Activated CD8-positive, alpha-beta memory T cell treated with anti-CD3 and anti-CD28 coated beads for 4 hours (primary cell): ENCODE data around the gene CRAT.
A peak's percentile ranks its signal among the peaks of the same experiment; 100 is the strongest.
"Not testable (repeated sequence)": the region's sequence is repeated elsewhere in the genome, so short reads cannot be mapped to it uniquely, and the experiment has no call there.

ENCODE experiments used
- DNase-seq, 2 donors: peaks; one replicate each; pipeline ENCODE4 v3.0.0-alpha.2; 2020; ENCODE audit warnings: low read depth in 2 of 2

The CRAT gene

DNA sequence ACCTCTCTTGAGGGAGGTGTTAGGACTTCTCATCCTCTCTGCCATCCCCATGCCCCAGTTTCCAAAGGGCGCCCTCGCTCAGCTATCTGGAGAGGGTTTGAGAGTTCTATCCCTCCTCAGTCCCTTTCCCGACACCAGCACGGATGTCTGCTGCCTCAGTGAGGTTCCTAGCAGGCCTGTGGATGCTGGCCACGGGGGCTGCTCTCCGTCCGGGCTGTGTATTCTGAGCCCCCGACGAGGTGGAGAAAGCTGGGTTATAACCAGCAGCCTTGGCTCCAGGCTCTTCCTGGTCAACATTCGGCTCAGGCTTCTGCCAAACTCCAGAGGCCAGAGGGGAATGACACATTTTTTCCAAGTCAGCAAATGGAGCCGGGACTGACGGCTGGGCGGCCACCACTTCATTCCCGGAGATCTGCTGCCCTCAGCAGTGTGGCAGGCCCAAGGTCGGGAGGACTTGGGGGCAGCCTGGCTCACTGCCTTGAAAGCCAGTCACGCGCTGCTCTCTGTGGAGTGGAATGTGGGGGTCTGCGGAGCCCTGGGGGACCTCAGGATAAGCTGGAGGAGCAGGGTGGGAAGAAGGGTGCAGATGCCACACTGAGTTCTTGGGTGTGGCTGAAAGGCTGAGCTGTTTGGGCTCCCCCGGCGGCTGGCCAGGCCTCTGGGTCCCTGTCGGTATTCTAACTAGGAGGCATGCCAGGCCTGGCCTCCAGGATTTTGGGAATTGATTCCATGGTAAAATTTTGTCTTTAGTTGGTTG is 28.1 kb upstream of the CRAT start:
- DNase-seq = no peak

DNA sequence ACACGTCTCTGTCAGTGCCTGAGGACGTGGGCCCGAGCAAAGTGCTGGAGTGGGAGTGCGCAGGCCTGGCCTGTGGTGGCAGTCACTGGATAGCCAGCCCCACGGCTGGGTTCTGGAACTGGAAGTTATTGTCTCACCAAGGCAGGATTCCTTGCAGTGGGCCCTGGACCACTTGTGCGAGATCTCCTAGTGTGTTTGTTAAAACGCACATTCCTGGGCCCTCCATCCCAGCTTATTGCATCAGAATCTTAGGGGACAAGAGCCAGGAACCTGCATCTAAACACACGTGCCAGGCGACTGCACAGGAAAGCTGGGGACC is 27.5 kb upstream of the CRAT start:
- DNase-seq = no peak

DNA sequence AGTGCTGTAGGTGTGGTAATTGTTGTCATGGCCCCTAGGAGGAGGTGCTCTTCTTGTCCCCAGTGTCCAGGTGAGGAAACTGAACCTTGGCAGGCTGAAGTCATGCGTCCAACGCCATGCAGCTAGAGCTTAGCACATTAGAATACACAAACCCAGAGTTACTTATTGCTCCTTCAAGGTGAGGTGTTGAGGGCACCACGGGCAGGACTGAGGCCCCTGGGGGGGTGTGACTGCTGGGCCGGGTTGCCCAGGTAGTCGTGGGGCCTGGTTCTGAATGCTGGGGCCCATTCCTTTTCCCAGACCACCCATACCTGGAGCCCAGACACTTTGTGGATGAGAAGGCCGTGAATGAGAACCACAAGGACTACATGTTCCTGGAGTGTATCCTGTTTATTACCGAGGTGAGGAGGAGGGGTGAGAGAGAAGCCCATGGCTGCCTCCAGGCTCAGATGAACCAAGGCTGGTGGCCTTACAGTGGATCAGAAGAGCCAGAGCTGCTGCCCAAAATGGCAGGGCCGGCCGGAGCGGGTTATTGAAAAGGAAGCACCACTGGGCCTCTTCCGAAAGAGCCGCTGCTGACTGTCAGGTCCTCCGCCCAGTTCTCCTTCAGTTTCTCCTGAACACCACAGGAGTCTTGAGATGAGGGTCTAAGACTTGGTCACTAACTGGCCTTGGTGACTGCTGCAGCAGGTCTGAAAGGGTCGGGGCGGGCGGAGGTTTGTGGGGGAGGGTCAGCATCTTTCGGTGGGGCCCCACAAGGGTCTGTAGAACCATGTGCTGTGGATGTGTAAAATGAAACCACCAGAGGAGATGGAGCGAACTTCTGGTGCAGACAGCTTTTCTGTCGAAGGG is 26.9 kb upstream of the CRAT start:
- no peak for DNase-seq

DNA sequence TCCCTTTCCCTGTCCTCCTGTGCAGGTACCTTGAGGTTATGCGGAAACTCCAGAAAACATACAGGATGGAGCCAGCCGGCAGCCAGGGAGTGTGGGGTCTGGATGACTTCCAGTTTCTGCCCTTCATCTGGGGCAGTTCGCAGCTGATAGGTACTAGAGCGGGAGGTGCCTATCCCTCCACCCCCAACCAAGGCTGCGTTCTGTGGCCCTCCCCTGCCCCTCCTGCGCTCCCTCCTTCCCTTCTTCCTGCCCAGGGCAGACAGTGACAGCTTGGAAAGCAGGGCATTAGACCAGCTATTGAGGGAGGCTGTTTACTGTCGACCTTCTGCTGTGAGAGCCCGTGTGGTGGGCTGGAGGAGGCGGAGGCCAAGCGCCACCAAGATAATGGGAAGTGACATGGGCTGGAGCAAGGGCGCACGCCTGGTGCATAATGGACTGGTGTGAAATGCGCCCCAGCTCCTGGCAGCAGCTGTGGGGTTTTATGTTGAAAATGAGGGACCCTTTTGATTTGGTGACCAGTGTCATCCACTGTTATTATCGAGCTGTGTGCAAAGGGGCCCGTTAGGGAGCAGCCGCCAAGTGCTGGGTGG is 25.9 kb upstream of the CRAT start:
- no peak for DNase-seq

DNA sequence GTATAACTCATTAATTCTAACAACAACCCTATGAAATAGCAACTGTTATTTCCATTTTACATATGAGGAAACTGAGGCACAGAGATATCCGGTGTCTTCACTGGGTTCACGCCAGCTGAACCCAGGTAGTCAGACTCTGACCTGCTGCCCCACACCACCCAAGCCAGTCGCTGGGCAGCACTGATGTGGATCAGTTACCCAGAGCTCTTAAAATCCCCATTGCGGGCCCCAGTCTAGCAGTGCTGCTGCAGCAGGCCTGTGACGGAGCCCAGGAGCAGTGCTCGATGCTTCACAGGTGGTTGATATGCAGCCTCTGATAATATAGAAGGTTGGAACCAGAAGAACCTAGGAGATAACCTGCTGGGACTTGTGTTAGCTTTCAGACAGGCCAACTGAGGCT is 24.9 kb upstream of the CRAT start:
- DNase-seq = no peak

DNA sequence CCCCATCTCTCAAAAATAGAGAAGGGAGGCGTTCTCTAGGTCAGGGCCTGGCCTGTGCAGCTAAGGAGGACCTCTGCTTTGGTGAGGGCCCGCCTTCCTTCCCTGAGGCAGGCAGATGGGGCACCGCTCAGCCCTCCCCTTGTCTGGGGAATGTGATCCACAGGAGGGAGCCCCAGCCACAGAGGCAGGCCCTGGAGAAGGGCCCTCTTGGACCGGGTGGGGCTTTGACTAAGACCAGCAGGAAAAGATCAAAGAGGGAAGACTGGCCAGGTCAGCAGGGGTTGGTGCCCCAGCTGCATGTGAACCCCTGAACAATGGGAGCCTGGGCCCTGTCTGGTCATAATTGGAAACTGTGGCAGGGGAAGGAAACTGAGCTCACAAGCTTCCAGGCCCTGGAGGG is 22.5 kb upstream of the CRAT start:
- no peak for DNase-seq

DNA sequence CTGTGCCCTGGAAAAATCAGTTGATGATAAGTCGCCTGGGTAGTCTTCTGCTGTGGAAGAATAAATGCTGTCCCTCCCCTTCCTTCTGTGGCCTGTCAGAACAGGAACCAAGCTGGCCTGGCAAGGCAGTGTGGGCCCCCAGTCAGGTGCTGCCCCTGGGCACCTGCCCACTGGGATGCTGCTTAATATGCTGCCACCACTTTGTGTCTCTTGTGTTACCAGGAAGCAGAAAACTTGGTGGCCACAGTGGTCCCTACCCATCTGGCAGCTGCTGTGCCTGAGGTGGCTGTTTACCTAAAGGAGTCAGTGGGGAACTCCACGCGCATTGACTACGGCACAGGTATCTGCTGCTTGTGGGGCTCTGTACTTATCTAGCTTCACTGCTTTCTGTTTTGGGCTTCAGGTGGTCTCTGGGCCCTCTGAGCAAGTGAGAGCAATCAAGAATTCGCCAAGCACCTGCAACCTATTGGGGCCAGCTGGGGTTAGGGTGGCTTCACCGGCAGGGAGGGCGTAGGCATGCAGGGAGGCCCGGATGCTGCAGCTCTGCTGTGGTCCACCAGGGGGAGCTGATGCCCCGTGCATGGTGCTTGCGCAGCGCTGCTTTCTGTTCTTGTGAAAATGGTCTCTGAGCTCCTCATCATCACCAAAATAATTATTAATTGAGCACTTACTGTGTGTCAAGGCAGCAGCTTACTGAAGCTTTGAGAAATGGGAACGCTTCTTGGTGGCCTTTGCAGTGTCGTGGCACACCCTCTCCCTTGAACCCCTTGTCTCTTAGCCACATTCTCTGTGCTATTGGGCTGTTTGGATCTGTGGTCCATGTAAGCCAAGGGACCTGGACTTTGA is 20.9 kb upstream of the CRAT start:
- peak; percentile 67 to 74 for DNase-seq

DNA sequence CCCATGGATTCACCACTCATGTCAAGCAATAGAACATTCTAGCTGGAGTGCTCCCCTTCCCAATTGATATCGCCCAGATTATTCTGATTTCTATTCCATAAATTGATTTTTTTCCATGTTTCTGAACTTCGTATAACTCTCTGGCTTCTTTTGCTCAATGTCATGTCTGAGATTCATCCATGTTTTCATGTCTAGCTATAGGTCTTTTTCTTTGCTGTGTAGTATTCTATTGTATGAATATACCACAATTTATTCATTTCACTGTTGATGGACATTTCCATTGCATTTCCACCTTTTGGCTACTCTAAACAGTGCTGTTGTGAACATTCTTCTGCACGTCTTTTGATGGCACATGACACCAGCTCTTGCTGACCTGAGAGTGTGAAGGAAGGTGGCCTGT is 20.2 kb upstream of the CRAT start:
- DNase-seq = no peak

DNA sequence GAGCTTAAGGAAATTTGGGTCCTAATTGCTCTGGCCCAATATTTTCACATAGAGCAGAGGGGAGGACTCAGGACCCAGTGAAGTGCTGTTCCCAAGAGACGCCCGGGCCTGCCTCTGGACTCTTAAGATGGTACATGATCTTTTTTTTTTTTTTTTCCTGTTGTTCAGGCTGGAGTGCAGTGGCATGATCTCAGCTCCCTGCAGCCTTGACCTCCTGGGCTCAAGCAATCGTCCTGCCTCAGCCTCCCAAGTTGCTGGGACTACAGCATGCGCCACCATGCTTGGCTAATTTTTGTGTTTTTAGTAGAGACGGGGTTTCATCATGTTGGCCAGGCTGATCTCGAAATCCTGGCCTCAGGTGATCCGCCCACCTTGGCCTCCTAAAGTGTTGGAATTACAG is 19.7 kb upstream of the CRAT start:
- not testable (repeated sequence) for DNase-seq

DNA sequence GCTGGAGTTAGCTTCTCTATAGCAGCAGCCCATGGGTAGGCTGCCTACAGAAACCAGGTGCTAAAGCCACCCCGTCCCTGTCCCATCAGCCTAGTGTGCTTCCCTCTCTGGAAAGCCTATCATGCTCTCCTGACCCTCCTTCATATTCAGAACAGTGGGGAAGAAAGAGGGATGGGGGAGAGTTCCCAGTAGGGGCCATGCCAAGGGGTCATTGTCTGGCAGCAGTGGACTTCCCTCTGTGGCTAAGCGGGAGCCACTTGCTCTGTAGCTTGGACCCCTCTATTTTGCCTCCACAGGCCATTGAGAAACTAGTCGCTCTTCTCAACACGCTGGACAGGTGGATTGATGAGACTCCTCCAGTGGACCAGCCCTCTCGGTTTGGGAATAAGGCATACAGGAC is 18.1 kb upstream of the CRAT start:
- no peak for DNase-seq

DNA sequence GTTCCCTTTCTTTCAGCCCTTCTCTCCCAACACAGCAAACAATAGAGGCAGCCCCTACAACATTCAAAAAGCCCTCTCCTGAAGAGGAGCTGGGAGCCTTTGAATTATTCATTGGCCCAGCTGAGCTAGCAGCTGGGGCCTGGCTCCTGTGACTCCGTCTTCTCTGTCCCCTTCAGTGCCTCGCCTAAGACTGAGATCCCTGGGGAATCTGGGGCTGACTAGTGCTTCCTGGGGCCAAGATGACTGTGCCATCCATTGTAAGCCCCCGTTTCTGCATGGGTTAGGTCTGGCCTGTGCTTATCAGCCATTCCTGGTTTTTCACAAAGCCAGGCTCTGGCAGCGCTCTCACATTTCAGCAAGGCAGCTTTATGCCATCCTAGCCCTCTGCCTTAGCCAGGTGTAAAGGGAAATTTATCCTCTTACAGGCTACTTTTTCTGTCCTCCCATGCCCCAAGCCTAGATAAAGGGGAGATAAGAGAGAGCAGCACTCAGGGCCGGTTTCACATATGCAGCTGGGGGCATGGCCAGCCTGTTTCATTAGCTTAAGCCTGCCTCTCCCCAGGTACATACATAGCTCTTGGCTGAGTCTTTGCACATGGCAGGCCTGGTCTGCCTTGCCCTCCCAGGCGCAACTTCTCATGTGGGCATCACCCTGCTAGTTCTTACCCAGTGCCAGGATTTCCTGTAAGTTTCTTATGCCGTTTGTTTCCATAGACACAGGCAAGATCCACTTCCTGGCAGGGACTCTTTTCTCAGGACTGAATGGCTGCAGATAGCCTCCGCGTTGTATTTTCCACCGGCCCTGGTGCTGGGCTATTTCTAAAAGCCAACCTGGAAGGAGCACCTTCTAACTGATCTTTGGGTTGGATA is 16.4 kb upstream of the CRAT start:
- DNase-seq = no peak

DNA sequence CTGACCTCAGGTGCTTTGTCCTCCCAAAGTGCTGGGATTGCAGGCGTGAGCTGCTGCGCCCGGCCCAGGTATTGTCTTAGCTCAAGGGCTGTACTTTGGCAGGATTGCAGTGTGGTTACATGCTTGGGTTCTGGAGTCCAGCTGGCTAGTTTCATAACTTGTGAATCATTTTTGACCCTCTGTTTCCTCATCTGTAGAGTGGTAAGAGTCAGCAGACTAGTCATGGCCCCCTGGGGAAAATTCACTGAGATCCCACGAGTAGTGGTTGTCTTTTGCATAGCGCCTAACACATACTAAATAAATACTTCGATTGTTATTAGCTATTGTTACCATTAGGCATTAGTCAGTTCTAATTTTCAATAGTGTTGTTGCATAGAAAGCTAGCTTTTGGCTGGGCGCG is 14.9 kb upstream of the CRAT start:
- DNase-seq = no peak

DNA sequence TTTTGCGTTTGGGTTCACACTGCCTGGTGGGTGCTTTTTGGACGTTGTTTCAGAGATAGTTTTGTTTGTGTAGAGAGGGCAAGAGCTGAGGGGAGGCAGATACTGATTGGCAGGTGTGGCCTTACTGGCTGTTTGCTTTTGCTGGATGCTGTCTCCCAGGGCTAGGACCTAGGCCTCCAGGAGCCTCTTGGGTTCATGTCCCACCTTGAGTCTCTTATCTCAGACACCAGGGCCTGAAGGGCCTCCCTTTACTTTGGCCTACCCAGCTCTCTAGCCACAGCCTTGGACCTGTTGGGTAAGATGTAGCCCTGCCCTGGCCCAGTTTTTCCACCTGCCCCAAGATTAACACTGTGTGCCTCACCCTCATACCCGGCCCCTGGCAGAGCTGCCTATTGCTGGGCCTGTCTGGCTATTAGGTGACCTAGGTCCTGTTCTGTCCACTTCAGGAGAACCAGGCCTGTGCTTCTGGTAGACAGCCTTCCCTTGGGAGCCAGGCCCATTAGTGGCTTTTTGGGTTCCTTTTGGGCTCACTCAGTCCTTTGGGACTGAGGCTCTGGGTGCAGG is 14.0 kb upstream of the CRAT start:
- DNase-seq = no peak

DNA sequence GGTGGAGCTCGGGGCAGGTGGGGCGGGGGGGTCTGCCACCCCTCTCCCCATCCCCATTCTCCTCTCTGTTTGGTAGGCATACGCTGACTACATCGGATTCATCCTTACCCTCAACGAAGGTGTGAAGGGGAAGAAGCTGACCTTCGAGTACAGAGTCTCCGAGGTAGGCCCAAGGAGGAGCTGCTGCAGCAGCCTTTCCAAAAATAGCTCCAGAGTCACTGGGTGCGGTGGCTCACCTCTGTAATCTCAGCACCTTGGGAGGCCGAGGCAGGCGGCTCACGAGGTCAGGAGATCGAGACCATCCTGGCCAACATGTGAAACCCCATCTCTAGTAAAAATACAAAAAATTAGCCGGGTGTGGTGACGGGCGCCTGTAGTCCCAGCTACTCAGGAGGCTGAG is 12.4 kb upstream of the CRAT start:
- not testable (repeated sequence) for DNase-seq

DNA sequence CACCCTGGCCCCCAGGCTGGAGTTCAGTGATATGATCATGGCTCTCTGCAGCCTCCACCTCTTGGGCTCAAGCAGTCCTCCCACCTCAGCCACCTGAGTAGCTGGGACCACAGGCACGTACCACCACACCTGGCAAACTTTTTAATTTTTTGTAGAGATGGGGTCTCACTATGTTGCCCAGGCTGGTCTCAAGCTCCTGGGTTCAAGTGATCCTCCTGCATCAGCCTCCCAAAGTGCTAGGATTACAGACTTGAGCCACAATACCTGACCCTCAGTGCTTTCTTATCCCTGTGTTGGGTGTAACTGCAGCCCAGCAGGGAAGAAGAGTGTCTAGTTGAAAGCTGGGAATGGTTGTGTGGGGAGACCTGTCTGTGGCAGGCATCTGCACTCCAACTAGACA is 11.5 kb upstream of the CRAT start:
- DNase-seq = no peak

DNA sequence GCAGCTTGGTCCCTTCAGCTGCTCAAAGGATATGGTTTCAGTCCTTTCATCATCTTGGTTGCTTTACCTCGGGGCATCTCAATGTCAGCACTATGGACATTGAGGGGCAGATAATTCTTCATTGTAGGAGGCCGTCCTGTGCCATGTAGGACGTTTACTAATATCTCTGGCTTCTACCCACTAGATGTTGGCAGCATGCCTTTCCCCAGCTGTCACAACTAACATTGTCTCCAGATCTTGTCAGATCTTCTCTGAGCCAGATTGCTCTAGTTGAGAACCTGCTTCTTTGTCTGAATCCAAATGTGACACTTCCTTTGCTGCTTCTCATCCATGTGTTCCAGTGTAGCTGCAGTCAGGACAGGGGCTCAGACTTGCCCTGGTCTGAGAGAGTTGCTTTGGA is 10.9 kb upstream of the CRAT start:
- no peak for DNase-seq

DNA sequence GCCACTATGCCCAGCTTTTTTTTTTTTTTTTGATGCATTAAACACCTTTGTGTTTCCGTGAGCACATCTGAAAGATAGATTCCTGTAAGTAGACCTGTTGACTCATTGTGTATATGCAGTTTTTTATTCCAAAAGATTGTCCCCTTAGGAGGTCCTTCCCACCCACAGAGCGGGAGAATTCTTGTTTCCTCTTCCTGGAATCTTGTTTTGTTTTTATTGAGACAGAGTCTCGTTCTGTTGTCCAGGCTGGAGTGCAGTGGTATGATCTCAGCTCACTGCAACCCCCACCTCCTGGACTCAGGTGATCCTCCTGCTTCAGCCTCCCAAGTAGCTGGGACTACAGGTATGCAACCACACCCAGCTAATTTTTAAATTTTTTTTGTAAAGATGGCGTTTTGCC is 8.2 kb upstream of the CRAT start:
- DNase-seq = no peak

DNA sequence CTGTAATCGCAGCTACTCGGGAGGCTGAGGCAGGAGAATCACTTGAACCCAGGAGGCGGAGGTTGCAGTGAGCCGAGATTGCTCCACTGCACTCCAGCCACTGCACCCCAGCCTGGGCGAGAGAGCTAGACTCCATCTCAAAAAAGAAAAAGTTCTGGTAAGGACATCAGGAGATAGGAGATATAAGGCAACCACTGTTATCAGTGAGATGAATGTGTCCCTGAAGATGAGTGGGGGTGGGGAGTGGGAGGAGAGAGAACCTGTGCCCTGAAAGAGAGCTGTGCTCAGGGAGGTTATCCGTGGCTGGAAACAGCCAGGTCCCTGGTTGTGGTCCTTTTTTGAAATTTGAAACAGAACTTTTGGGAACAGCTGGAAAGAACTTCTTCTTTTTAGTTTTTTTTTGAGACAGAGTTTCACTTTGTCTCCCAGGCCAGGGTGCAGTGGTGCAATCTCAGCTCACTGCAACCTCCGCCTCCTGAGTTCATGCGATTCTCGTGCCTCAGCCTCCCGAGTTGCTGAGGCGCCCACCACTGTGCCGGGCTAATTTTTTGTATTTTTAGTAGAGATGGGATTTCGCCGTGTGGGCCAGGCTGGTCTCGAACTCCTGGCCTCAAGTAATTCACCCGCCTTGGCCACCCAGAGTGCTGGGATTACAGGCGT is 3.2 kb upstream of the CRAT start:
- DNase-seq = no peak

DNA sequence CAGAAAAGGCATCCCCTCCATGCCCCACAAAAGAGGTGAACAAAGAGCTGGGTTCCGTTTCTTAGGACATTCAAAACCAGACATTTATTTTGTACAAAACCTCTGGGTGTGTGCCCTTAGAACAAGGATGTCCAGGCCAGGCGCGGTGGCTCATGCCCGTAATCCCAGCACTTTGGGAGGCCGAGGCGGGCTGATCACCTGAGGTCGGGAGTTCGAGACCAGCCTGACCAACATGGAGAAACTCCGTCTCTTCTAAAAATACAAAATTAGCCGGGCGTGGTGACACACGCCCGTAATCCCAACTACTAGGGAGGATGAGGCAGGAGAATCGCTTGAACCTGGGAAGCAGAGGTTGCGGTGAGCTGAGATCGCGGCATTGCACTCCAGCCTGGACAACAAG is 1.9 kb upstream of the CRAT start:
- not testable (repeated sequence) for DNase-seq

DNA sequence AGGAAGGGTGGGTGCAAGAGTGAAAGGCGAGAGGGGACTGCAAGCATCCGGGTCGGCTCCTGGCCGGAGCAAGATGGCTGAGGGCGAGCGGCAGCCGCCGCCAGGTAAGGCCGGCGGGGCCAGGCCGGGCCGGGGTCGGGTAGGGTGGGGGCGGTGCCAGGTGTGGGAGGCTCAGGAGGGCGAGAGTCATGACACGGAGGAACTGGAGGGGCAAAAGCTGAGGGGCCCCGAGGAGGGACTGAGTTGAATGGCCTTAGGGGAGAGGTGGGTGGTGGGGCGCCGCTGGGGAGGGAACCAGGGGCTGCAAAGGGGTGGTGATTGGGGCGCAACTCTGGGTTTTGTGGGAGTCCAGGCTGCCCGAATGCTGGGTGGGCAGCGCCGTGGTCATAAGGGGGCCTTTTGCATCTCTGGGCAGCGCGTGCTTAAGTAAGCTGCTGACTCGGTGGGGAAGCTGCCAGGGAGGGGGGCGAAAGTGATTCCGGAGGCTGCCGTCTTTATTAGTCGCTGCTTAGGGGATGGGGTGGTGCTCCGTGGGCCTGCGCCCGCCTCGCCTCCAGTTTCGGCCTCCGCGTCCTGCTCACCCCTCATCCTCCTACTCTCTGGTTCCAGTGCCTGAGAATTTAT is 1.0 kb upstream of the CRAT start:
- DNase-seq = no peak
